HEK293 (cell line): ENCODE measurements around the gene MAEA.

Experiments
- CTCF ChIA-PET: fragments of 350-600 bp; formaldehyde crosslinking; extraction: SDS; loops from one replicate; lab custom pipeline; 2021; ENCODE audit warnings: antibody characterized with exemption; lab: Yijun Ruan, JAX
- POLR2A ChIA-PET: fragments of 300-600 bp; formaldehyde crosslinking; extraction: SDS; loops from one replicate; lab custom pipeline; 2020; ENCODE audit warnings: antibody characterized with exemption, inconsistent platforms; lab: Yijun Ruan, JAX
- H3K27ac ChIP-seq: fragments of 200-500 bp; sonication (Bioruptor generic); 2 replicates; pipeline ENCODE4 v1.5.1; 2014; ENCODE audit warnings: low read depth, low read length, control low read depth, inconsistent platforms; ENCODE audit errors: extremely low read depth
- H3K36me3 ChIP-seq, 2 experiments: fragments of 200-500 bp in 1 of 2; sonication (Bioruptor generic) in 1 of 2; 1 replicate in 1 of 2; 2 replicates in 1 of 2; pipeline ENCODE4 v1.5.1; 2014 to 2017; ENCODE audit warnings: inconsistent platforms in 2 of 2, low read length in 2 of 2; ENCODE audit not compliant: control insufficient read depth in 2 of 2, insufficient read depth in 1 of 2
- H3K4me1 ChIP-seq: fragments of 200-500 bp; sonication (Bioruptor generic); 2 replicates; pipeline ENCODE4 v1.5.1; 2014; ENCODE audit warnings: mild to moderate bottlenecking, low read length, inconsistent platforms; ENCODE audit not compliant: control insufficient read depth, insufficient read depth
- H3K4me3 ChIP-seq: 2 replicates; pipeline ENCODE4 v1.5.1; 2011; ENCODE audit warnings: low read depth, mild to moderate bottlenecking, control low read depth, low read length, moderate library complexity
- H3K9me3 ChIP-seq: fragments of 200-500 bp; sonication (Bioruptor generic); 2 replicates; pipeline ENCODE4 v1.5.1; 2014; ENCODE audit warnings: low read depth, low read length, inconsistent platforms; ENCODE audit not compliant: control insufficient read depth, insufficient read depth
- KLF1 ChIP-seq: fragments of 450-650 bp; formaldehyde crosslinking; IDR thresholded peaks from 2 replicates; pipeline ENCODE4 v1.5.1; 2016; ENCODE audit warnings: missing biosample characterization, missing genetic modification characterization
- KLF16 ChIP-seq: fragments of 450-650 bp; formaldehyde crosslinking; IDR thresholded peaks from 2 replicates; pipeline ENCODE4 v1.5.1; 2017; ENCODE audit warnings: missing biosample characterization, missing genetic modification characterization
- KLF9 ChIP-seq: fragments of 450-650 bp; formaldehyde crosslinking; IDR thresholded peaks from 2 replicates; pipeline ENCODE4 v1.5.1; 2016; ENCODE audit warnings: missing biosample characterization, missing genetic modification characterization, low read depth
- PRDM1 ChIP-seq: fragments of 450-650 bp; formaldehyde crosslinking; IDR thresholded peaks from 2 replicates; pipeline ENCODE4; 2016; ENCODE audit warnings: missing biosample characterization, missing genetic modification characterization
- PRDM2 ChIP-seq: fragments of 450-650 bp; formaldehyde crosslinking; IDR thresholded peaks from 2 replicates; pipeline ENCODE4 v1.5.1; 2016; ENCODE audit warnings: missing biosample characterization, missing genetic modification characterization, borderline replicate concordance
- ZEB2 ChIP-seq: fragments of 450-650 bp; formaldehyde crosslinking; IDR thresholded peaks from 2 replicates; pipeline ENCODE4 v1.5.1; 2016; ENCODE audit warnings: missing biosample characterization, missing genetic modification characterization
- ZNF10 ChIP-seq: fragments of 450-650 bp; formaldehyde crosslinking; IDR thresholded peaks from 2 replicates; pipeline ENCODE4 v1.5.1; 2017; ENCODE audit warnings: missing biosample characterization, missing genetic modification characterization
- ZNF112 ChIP-seq: fragments of 450-650 bp; formaldehyde crosslinking; IDR thresholded peaks from 2 replicates; pipeline ENCODE4 v1.5.0; 2017; ENCODE audit warnings: missing biosample characterization, missing genetic modification characterization
- ZNF133 ChIP-seq: fragments of 450-650 bp; formaldehyde crosslinking; IDR thresholded peaks from 2 replicates; pipeline ENCODE4 v1.5.1; 2016; ENCODE audit warnings: missing biosample characterization, missing genetic modification characterization
- ZNF214 ChIP-seq: fragments of 450-650 bp; formaldehyde crosslinking; IDR thresholded peaks from 2 replicates; pipeline ENCODE4 v1.5.1; 2017; ENCODE audit warnings: missing biosample characterization, mild to moderate bottlenecking, missing genetic modification characterization, borderline replicate concordance
- ZNF221 ChIP-seq: fragments of 450-650 bp; formaldehyde crosslinking; IDR thresholded peaks from 2 replicates; pipeline ENCODE4 v1.5.1; 2017; ENCODE audit warnings: missing biosample characterization, missing genetic modification characterization, borderline replicate concordance
- ZNF341 ChIP-seq: fragments of 450-650 bp; formaldehyde crosslinking; IDR thresholded peaks from 2 replicates; pipeline ENCODE4; 2016; ENCODE audit warnings: low read depth, missing biosample characterization, missing genetic modification characterization
- ZNF423 ChIP-seq: fragments of 450-650 bp; formaldehyde crosslinking; IDR thresholded peaks from 2 replicates; pipeline ENCODE4 v1.5.1; 2016; ENCODE audit warnings: missing biosample characterization, missing genetic modification characterization
- ZNF548 ChIP-seq: fragments of 450-650 bp; formaldehyde crosslinking; IDR thresholded peaks from 2 replicates; pipeline ENCODE4 v1.5.1; 2016; ENCODE audit warnings: missing biosample characterization, missing genetic modification characterization
- ZNF561 ChIP-seq: fragments of 450-650 bp; IDR thresholded peaks from 2 replicates; pipeline ENCODE4 v1.5.1; 2018; ENCODE audit warnings: missing biosample characterization, missing genetic modification characterization, borderline replicate concordance
- ZNF626 ChIP-seq: fragments of 450-650 bp; sonication (Bioruptor Pico); formaldehyde crosslinking; IDR thresholded peaks from 2 replicates; pipeline ENCODE4 v1.5.1; 2018; ENCODE audit warnings: missing biosample characterization, missing genetic modification characterization, inconsistent platforms
- ZNF670 ChIP-seq: fragments of 450-650 bp; formaldehyde crosslinking; IDR thresholded peaks from 2 replicates; pipeline ENCODE4 v1.5.1; 2016; ENCODE audit warnings: missing biosample characterization, missing genetic modification characterization, low read depth
- ZNF777 ChIP-seq: fragments of 450-650 bp; formaldehyde crosslinking; IDR thresholded peaks from 2 replicates; pipeline ENCODE4 v1.5.1; 2017; ENCODE audit warnings: missing biosample characterization, missing genetic modification characterization, borderline replicate concordance
- ZSCAN30 ChIP-seq: fragments of 450-650 bp; IDR thresholded peaks from 2 replicates; pipeline ENCODE4 v1.5.1; 2018; ENCODE audit warnings: missing biosample characterization, mild to moderate bottlenecking, missing genetic modification characterization, moderate library complexity
- ZSCAN5A ChIP-seq: fragments of 450-650 bp; formaldehyde crosslinking; IDR thresholded peaks from 2 replicates; pipeline ENCODE4 v1.5.1; 2016; ENCODE audit warnings: missing biosample characterization, missing genetic modification characterization

MAEA gene

GRCh38 chr4:1381944-1382541 is 92.4 kb downstream of the MAEA start:
- ChIA-PET CTCF (no interaction called here), POLR2A (interaction anchor here (0.7 kb wide), 1 partner anchor 11 kb away, joined by 4 read pairs; no protein-coding TSS in a partner anchor)
- H3K9me3 ChIP-seq = no peaks in the 10 kb centered on the region
- H3K27ac ChIP-seq = no peak overlapping the region
- H3K4me3 ChIP-seq = no peak overlapping the region
- TF ChIP-seq ZNF10 (tag by site-specific recombination) (no peak), ZNF423 (no peak), ZSCAN30 (tag by site-specific recombination) (no peak), ZNF341 (tag by site-specific recombination) (no peak), ZNF112 (tag by site-specific recombination) (no peak), ZNF214 (no peak), KLF9 (no peak), PRDM2 (tag by site-specific recombination) (no peak), ZNF626 (no peak), ZNF133 (tag by site-specific recombination) (no peak), ZEB2 (no peak), ZNF221 (tag by site-specific recombination) (no peak), ZNF548 (tag by site-specific recombination) (no peak), ZNF670 (tag by site-specific recombination) (no peak), ZNF561 (tag by site-specific recombination) (no peak), ZNF777 (tag by site-specific recombination) (no peak), KLF16 (no peak), PRDM1 (tag by site-specific recombination) (no peak), ZSCAN5A (tag by site-specific recombination) (no peak), KLF1 (tag by site-specific recombination) (no peak)
- no peaks in the 10 kb centered on the region for H3K4me1 ChIP-seq
- peaks cover 0 to 27% of the 10 kb centered on the region in 2 experiments; a peak in 1 of 3 replicates for H3K36me3 ChIP-seq
